Stimulated activated naive CD8-positive, alpha-beta T cell treated with anti-CD3 and anti-CD28 coated beads, Interleukin-15, Interleukin-2, amounts not matched to agents 100 ng/mL and 50 ng/mL, for 24 hours (primary cell): ENCODE results near the gene UGT1A9.

Experiments used
- H3K27ac Mint-ChIP-seq: one replicate; pipeline ENCODE4 v1.8.0; 2021; ENCODE audit warnings: mild to moderate bottlenecking, mixed read lengths
- H3K27me3 Mint-ChIP-seq: one replicate; pipeline ENCODE4 v1.8.0; 2021; ENCODE audit warnings: mixed read lengths
- H3K36me3 Mint-ChIP-seq: one replicate; pipeline ENCODE4 v1.8.0; 2021; ENCODE audit warnings: low read depth, mixed read lengths
- H3K4me1 Mint-ChIP-seq: one replicate; pipeline ENCODE4 v1.8.0; 2021; ENCODE audit warnings: low read depth, mixed read lengths
- H3K4me3 Mint-ChIP-seq: one replicate; pipeline ENCODE4 v1.8.0; 2021; ENCODE audit warnings: mild to moderate bottlenecking, mixed read lengths
- H3K9me3 Mint-ChIP-seq: one replicate; pipeline ENCODE4 v1.8.0; 2021; ENCODE audit warnings: mixed read lengths

Gene UGT1A9

DNA sequence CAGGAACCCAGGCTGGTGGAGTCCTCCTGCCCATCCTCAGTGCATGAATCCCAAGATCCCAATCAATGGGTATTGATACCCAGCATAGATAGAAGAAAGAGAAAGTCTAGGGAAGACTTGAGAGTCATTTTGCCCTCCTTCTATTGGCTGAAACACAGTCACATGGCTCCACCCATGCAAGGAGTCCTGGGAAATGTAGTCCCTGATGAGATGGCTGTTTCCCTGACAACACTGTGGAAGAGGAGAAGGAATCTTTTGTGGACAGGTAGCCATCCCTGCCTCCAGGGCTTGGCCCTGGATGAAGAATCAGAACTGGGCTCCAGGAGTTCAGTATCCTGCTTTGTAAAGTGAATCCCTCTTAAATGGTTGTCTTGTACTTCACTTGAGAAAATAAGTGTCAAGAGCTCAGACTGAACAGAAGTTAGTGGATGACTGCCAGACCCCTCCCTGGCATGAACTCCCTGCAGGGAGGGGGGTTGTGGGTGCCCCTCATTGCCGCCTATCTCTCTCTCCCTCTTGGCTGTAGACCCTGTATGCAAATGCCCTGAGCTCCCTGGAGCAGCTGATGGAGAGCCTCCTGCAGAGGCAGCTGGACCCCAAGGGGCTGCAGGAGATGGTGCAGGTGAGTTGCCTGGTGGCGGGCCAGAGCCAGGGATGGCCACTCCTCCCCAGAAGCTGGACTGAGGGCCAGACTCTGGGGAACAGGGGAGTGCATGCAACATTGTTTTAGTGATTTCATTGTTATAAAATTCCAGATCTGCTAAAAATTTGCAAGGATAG, 142.5 kb downstream of the UGT1A9 start:
- Mint-ChIP-seq H3K27me3 (peaks cover 14% of the 10 kb centered on the region), H3K9me3 (no peaks in the 10 kb centered on the region), H3K4me1 (no peaks in the 10 kb centered on the region), H3K4me3 (no peak overlapping the region), H3K27ac (no peak overlapping the region), H3K36me3 (no peaks in the 10 kb centered on the region)

GRCh38 chr2:233815861-233816260, 144.2 kb downstream of the UGT1A9 start:
- no peaks in the 10 kb centered on the region for H3K9me3 Mint-ChIP-seq
- no peaks in the 10 kb centered on the region for H3K4me1 Mint-ChIP-seq
- no peak overlapping the region for H3K4me3 Mint-ChIP-seq
- no peaks in the 10 kb centered on the region for H3K36me3 Mint-ChIP-seq
- peaks cover 6% of the 10 kb centered on the region for H3K27me3 Mint-ChIP-seq
- no peak overlapping the region for H3K27ac Mint-ChIP-seq

DNA sequence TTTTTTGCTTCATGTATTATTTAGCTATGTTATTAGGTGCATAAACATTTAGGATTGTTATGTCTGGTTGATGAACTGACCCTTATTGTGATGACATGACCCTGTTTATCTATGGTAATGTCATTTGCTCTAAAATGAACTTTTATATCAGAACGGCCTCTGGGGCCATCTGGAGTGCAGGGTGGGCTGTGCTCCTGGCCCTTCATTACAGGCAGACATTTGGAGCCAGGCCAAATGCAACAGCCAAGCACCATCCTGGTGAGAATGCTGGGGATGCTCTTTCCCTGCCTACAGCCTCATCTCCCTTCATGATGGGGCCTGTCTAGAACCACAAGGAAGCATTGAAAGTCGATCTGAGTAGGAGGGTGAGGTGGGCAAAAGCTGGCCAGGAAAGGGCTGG, 144.6 kb downstream of the UGT1A9 start:
- peaks cover 4% of the 10 kb centered on the region for H3K27me3 Mint-ChIP-seq
- no peaks in the 10 kb centered on the region for H3K36me3 Mint-ChIP-seq

GRCh38 chr2:233816771-233817170, 145.1 kb downstream of the UGT1A9 start:
- H3K27ac Mint-ChIP-seq: no peak overlapping the region

More for the DNA sequence above, 144.6 kb downstream of the UGT1A9 start:
- Mint-ChIP-seq H3K9me3 (no peaks in the 10 kb centered on the region), H3K27ac (no peak overlapping the region), H3K4me1 (no peaks in the 10 kb centered on the region), H3K4me3 (no peak overlapping the region)

GRCh38 chr2:233817361-233817911, 145.7 kb downstream of the UGT1A9 start:
- Mint-ChIP-seq H3K4me1 (no peaks in the 10 kb centered on the region), H3K9me3 (no peaks in the 10 kb centered on the region), H3K36me3 (no peaks in the 10 kb centered on the region), H3K4me3 (no peak overlapping the region), H3K27me3 (peaks cover 4% of the 10 kb centered on the region), H3K27ac (no peak overlapping the region)

More at GRCh38 chr2:233816771-233817170, 145.1 kb downstream of the UGT1A9 start:
- Mint-ChIP-seq H3K4me1 (no peaks in the 10 kb centered on the region), H3K36me3 (no peaks in the 10 kb centered on the region), H3K9me3 (no peaks in the 10 kb centered on the region), H3K27me3 (peaks cover 4% of the 10 kb centered on the region), H3K4me3 (no peak overlapping the region)

DNA sequence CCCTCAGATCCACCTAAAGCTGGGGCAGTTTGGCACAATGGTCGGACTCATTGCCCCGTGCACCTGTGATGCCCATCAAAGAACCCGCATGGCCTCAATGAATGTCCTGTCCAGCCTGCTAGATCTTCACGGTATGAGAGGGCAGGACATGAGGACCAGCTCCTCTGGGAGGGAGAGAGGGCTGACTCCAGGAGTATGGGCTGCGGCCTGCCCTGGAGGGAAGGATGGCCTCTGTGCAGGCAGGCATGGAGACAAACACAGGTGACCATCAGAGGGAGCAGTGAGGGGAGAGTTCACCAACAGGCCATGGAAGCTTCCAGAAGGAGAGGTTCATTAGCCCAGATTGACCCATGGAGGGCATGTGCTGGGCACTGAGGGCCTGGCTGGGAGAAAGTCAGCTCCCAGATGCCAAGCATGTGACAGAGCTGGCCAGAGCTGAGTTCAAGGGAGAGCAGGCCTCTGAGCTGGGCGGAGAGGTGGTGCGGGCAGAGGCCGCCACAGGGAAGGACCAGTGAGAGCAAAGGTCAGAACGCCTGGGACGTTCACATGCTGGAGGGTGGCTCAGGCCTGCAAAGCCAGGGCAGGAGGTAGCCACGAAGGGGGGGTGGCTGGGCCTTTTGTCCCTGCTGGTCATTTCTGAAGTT, 146.4 kb downstream of the UGT1A9 start:
- H3K9me3 Mint-ChIP-seq: no peaks in the 10 kb centered on the region
- no peaks in the 10 kb centered on the region for H3K4me1 Mint-ChIP-seq
- H3K4me3 Mint-ChIP-seq: no peak overlapping the region
- no peaks in the 10 kb centered on the region for H3K36me3 Mint-ChIP-seq
- peaks cover 4% of the 10 kb centered on the region for H3K27me3 Mint-ChIP-seq
- H3K27ac Mint-ChIP-seq: no peak overlapping the region

DNA sequence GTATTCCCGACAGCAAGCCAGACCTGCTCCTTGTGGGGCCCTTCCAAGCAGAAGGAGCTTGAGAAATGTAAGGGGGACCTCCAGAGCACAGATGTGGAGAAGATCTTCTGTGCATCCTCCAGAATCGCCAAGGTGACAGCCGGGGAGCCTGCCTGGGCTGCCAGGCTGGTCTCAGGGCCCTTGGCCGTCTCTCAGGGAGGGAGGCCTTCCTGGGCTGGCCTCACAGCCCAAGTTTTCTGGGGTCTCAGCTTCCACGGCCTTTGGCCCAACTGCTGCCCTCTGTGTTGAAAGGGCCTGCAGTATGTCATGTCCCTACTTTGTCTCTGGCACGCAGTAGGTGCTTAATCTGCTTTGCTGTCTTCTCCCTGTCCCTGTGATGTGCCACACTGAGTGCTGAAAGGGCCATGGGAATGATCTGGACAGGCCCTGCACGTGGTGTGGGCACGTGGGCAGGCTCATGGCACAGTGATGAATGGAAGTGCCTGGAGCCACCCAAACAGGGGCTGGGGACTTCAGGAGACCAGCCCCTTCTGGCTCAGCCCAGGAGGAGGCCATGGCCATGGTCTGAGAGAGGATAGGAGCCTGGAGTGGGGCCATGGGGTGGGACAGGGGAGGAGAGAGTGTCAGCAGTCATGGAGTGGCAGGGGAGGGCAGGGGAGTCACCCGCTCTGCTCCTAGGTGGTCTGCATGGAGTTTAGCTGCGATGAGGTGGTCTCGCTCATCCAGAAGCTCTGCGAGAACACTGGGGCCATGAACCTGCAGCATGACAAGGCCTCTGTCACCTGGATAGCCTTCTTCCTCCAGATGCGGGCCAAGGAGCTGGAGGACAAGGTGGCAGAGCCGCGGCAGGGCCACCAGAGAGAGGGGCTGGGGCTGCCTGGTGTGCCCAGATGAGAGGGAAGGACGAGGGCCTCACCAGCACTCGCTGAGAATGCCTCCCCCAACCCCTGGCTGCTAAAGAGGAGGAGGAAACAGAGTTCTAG, 147.2 kb downstream of the UGT1A9 start:
- Mint-ChIP-seq H3K4me1 (no peaks in the 10 kb centered on the region), H3K27ac (no peak overlapping the region), H3K36me3 (no peaks in the 10 kb centered on the region), H3K4me3 (no peak overlapping the region), H3K9me3 (no peaks in the 10 kb centered on the region), H3K27me3 (peaks cover 4% of the 10 kb centered on the region)

DNA sequence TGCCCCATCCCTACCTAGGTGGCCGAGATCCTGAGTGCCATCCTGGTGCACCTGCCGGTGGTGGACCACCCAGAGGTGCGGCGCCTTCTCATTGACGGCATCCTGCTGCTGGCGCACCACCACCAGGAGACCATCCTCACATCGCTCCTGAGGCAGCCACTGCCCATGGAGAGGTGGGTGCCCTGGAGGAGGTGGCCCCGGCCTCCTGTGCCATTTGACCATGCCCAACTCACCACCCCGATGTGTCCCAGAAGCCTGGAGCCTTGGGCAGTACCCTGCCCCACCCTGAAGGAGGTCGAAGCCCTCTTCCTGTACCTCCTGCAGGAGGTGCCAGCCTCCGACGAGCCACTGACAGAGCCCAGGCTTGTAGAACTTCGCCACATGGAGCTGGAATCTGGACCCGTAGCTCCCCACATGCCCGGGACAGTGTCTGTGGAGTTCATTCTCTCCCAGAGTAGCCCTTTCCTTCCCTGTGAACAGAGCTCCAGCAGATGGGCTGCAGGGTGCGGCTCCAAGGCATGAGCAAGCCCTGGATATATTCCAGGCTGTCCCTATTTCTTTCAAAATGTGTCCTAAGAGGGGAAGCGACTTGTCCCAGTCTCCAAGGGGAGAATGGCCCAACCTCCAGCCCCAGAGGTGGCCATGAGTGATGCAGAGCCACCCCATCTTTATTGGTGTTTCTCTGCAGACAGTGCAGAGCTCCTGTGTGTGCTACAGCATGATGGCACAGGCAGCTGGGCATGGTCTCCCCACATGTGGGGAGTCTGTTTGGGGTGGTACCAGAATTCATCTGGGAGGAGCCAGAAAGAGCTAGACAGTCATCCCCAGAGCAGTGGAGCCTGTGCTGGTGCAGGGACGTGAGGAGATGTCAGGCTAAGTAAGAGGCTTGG, 148.4 kb downstream of the UGT1A9 start:
- H3K36me3 Mint-ChIP-seq: no peaks in the 10 kb centered on the region
- H3K27ac Mint-ChIP-seq: no peak overlapping the region

GRCh38 chr2:233820774-233821105, 149.0 kb downstream of the UGT1A9 start:
- Mint-ChIP-seq H3K9me3 (no peaks in the 10 kb centered on the region), H3K36me3 (no peaks in the 10 kb centered on the region), H3K4me1 (no peaks in the 10 kb centered on the region), H3K27me3 (peaks cover 4% of the 10 kb centered on the region), H3K27ac (no peak overlapping the region), H3K4me3 (no peak overlapping the region)

More for the DNA sequence above, 148.4 kb downstream of the UGT1A9 start:
- no peak overlapping the region for H3K4me3 Mint-ChIP-seq
- peaks cover 4% of the 10 kb centered on the region for H3K27me3 Mint-ChIP-seq
- no peaks in the 10 kb centered on the region for H3K9me3 Mint-ChIP-seq
- H3K4me1 Mint-ChIP-seq: no peaks in the 10 kb centered on the region

DNA sequence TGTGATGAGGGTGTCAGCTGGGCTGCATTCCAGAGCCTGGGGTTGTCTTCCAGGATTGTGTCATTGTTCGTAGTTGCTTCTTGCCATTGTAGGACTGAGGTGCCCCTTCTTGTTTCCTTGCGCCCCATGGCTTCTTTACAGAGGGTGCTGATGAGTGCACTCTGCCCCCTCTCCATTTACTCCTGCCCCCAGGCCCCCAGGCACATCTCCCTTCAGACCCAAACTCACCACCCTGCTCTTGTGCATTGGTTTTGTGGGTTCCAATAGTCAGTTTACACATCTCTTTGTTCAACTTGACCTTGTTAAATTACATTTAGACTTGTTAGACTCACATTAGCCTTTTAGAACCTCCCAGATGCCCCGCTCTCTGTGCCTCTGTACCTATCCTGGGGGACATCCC, 149.5 kb downstream of the UGT1A9 start:
- no peaks in the 10 kb centered on the region for H3K36me3 Mint-ChIP-seq
- no peaks in the 10 kb centered on the region for H3K9me3 Mint-ChIP-seq
- H3K4me1 Mint-ChIP-seq: no peaks in the 10 kb centered on the region
- peaks cover under 1% of the 10 kb centered on the region for H3K27me3 Mint-ChIP-seq
- H3K4me3 Mint-ChIP-seq: no peak overlapping the region
- H3K27ac Mint-ChIP-seq: no peak overlapping the region

DNA sequence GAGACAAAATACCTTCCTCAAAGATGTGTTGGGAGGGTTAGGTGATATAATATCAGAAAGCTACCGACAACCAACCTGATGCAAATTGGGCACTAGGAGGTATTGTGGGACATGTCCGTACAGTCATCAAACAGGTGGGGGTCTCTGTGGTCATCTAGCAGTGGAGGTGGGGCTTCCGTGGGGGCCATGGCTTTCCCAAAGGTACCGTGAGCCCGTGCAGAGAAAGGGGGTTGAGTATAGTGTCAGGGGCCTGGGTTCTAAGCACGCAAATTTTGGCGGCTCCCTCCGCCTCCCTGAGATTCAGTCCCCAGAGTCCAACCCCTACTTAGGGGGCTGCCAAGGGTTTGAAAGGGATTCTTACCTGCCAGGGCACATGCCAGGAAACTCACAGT, 150.0 kb downstream of the UGT1A9 start:
- Mint-ChIP-seq H3K36me3 (no peaks in the 10 kb centered on the region), H3K4me3 (no peak overlapping the region), H3K27me3 (no peaks in the 10 kb centered on the region), H3K4me1 (no peaks in the 10 kb centered on the region), H3K9me3 (no peaks in the 10 kb centered on the region), H3K27ac (no peak overlapping the region)

DNA sequence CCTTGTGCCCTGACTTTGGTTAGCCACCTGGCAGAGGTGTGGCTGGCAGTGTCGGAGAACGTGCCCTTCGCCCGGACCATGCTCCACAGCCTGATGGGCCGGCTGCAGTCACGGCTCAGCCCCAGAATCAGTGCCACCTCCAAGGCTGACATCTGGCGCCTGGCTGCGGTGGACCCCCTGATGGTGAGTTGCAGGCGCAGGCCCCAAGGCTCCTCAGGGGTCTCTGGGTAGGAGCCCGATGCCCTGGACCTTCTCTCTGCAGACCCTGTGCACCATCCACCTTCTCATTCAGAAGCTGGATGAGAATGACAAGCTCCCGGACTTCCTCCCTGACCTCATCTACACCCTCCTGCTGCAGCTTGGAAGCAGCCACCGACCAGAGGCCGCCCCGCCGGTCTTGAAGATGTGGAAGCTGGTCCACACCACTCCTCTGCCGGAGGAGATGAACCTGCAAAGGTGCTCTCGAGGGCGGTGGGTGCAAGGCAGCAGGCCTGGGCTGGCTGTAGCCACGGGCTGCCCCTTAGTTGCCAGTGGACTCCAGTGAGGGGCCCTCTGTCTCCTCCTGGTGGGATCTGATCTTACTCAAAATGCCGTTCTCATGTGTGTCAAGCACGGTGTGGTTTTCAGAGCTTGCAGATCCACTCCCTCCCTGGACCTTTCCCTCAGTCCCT, 150.5 kb downstream of the UGT1A9 start:
- no peak overlapping the region for H3K4me3 Mint-ChIP-seq
- H3K9me3 Mint-ChIP-seq: no peaks in the 10 kb centered on the region
- no peaks in the 10 kb centered on the region for H3K36me3 Mint-ChIP-seq
- no peaks in the 10 kb centered on the region for H3K27me3 Mint-ChIP-seq
- no peak overlapping the region for H3K27ac Mint-ChIP-seq
- H3K4me1 Mint-ChIP-seq: no peaks in the 10 kb centered on the region
